Measurements from ENCODE around the gene TTC3.
"Not testable (repeated sequence)": the region's sequence is repeated elsewhere in the genome, so short reads cannot be mapped to it uniquely, and the experiment has no call there.

Gene TTC3

DNA sequence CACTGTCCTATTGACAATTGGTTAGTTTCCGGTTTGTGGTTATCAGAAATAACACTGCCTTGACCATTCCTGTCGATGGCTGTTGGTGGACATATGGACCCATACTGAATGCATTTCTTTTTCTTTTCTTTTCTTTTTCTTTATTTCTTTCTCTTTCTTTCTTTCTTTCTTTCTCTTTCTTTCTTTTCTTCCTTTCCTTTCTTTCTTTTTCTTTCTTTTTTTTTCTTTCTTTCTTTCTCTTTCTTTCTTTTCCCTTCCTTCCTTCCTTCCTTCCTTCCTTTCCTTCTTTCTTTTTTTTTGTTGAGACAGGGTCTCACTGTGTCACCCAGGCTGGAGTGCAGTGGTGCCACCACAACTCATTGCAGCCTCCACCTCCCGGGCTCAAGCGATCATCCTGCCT is 42.2 kb upstream of the TTC3 start:
- Histone ChIP-seq H3K27me3 (ENCODE audit: insufficient read depth, poor library complexity, severe bottlenecking) (no peaks in the 10 kb centered on the region), H3K27ac (replicated peaks) (no peak overlapping the region), H3K4me3 (replicated peaks; ENCODE audit: insufficient read depth, low read length) (no peak overlapping the region)
- no peak for DNase-seq (ENCODE audit: low read depth in 1 of 2, low spot score in 1 of 2)
- no peak for TF ChIP-seq SPI1 (IDR thresholded peaks at IDR 0.05; ENCODE audit: borderline replicate concordance, low read depth)

DNA sequence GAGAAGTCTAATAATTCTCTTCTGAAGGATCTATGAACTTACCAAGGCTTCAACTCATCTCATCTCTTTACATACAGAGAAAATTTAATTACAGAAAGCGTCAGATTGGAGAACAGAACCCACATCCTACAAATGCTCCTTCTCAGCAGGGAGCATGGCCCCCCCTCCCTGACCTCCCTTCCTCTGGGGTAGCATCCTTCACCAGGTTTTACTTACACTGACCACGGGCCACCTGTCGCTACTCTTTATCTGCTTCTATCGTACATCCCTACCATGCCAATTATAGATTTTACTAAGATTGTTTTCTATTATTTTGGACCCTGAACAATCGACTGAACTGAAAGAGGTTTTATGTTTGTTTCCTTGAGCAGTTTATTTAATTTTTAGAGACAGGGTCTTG is 40.8 kb upstream of the TTC3 start:
- DNase-seq (ENCODE audit: low read depth in 1 of 2, low spot score in 1 of 2): no peak
- Histone ChIP-seq H3K27me3 (ENCODE audit: insufficient read depth, poor library complexity, severe bottlenecking) (no peaks in the 10 kb centered on the region), H3K4me3 (replicated peaks; ENCODE audit: insufficient read depth, low read length) (no peak overlapping the region), H3K27ac (replicated peaks) (no peak overlapping the region)
- TF ChIP-seq SPI1 (IDR thresholded peaks at IDR 0.05; ENCODE audit: borderline replicate concordance, low read depth): no peak
- TF ChIP-seq, protein P1, sequence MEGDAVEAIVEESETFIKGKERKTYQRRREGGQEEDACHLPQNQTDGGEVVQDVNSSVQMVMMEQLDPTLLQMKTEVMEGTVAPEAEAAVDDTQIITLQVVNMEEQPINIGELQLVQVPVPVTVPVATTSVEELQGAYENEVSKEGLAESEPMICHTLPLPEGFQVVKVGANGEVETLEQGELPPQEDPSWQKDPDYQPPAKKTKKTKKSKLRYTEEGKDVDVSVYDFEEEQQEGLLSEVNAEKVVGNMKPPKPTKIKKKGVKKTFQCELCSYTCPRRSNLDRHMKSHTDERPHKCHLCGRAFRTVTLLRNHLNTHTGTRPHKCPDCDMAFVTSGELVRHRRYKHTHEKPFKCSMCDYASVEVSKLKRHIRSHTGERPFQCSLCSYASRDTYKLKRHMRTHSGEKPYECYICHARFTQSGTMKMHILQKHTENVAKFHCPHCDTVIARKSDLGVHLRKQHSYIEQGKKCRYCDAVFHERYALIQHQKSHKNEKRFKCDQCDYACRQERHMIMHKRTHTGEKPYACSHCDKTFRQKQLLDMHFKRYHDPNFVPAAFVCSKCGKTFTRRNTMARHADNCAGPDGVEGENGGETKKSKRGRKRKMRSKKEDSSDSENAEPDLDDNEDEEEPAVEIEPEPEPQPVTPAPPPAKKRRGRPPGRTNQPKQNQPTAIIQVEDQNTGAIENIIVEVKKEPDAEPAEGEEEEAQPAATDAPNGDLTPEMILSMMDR (IDR thresholded peaks at IDR 0.05; ENCODE audit: insufficient read depth, low read length): no peak
- TF ChIP-seq, protein P2, sequence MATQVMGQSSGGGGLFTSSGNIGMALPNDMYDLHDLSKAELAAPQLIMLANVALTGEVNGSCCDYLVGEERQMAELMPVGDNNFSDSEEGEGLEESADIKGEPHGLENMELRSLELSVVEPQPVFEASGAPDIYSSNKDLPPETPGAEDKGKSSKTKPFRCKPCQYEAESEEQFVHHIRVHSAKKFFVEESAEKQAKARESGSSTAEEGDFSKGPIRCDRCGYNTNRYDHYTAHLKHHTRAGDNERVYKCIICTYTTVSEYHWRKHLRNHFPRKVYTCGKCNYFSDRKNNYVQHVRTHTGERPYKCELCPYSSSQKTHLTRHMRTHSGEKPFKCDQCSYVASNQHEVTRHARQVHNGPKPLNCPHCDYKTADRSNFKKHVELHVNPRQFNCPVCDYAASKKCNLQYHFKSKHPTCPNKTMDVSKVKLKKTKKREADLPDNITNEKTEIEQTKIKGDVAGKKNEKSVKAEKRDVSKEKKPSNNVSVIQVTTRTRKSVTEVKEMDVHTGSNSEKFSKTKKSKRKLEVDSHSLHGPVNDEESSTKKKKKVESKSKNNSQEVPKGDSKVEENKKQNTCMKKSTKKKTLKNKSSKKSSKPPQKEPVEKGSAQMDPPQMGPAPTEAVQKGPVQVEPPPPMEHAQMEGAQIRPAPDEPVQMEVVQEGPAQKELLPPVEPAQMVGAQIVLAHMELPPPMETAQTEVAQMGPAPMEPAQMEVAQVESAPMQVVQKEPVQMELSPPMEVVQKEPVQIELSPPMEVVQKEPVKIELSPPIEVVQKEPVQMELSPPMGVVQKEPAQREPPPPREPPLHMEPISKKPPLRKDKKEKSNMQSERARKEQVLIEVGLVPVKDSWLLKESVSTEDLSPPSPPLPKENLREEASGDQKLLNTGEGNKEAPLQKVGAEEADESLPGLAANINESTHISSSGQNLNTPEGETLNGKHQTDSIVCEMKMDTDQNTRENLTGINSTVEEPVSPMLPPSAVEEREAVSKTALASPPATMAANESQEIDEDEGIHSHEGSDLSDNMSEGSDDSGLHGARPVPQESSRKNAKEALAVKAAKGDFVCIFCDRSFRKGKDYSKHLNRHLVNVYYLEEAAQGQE (IDR thresholded peaks at IDR 0.05; ENCODE audit: insufficient replicate concordance, low read depth): no peak
- no peak for TF ChIP-seq GABPA (IDR thresholded peaks at IDR 0.05; ENCODE audit: low read depth)
- no peak for TF ChIP-seq POLR2AphosphoS5 (IDR thresholded peaks at IDR 0.05; ENCODE audit: low read depth)

DNA sequence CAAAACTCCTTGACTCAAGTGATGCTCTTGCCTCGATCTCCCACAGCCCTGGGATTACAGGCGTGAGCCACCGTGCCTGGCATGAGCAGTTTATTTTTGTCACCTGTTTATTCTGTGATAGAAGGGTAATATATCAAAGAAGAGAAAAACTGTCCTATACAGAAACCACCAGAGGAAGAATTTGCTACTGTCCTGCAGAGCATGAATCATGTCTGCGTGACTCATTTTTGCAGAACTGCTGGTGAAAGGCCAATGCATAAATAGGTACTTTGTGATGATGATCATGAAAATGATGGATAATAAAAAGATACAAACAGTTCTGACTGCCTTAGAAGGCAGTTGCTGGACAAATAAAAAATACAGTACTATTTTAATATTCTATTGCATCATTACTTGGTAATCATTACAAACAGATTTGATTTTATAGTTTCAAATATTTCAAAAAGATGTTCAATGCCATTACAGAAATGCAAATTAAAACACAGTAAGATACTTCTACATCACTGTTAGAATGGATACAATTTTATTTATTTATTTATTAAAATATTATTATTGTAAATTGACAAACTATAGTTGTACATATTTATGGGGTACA is 40.1 kb upstream of the TTC3 start:
- no peak for DNase-seq (ENCODE audit: low read depth in 1 of 2, low spot score in 1 of 2)

DNA sequence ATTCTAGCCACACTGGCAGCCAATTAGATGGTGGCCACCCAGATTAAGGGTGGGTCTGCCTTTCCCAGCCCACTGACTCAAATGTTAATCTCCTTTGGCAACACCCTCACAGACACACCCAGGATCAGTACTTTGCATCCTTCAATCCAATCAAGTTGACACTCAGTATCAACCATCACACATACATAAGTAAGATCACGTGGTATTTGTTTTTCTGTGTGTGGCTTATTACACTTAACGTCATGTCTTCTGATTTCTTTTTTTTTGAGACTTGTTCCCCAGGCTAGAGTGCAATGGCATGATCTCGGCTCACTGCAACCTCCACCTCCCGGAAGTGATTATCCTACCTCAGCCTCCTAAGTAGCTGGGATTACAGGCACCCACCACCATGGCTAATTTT is 38.7 kb upstream of the TTC3 start:
- not testable (repeated sequence) for H3K27ac ChIP-seq (replicated peaks); H3K4me3 ChIP-seq (replicated peaks; ENCODE audit: insufficient read depth, low read length); DNase-seq (ENCODE audit: low read depth in 1 of 2, low spot score in 1 of 2); H3K27me3 ChIP-seq (ENCODE audit: insufficient read depth, poor library complexity, severe bottlenecking)

More for the DNA sequence above, 40.1 kb upstream of the TTC3 start:
- Histone ChIP-seq H3K27ac (replicated peaks) (no peak overlapping the region), H3K4me3 (replicated peaks; ENCODE audit: insufficient read depth, low read length) (no peak overlapping the region), H3K27me3 (ENCODE audit: insufficient read depth, poor library complexity, severe bottlenecking) (no peaks in the 10 kb centered on the region)
- TF ChIP-seq SPI1 (IDR thresholded peaks at IDR 0.05; ENCODE audit: borderline replicate concordance, low read depth) (no peak), POLR2AphosphoS5 (IDR thresholded peaks at IDR 0.05; ENCODE audit: low read depth) (no peak), GABPA (IDR thresholded peaks at IDR 0.05; ENCODE audit: low read depth) (no peak)
- TF ChIP-seq, protein P2 (IDR thresholded peaks at IDR 0.05; ENCODE audit: insufficient replicate concordance, low read depth): no peak
- TF ChIP-seq, protein P1 (IDR thresholded peaks at IDR 0.05; ENCODE audit: insufficient read depth, low read length): no peak

DNA sequence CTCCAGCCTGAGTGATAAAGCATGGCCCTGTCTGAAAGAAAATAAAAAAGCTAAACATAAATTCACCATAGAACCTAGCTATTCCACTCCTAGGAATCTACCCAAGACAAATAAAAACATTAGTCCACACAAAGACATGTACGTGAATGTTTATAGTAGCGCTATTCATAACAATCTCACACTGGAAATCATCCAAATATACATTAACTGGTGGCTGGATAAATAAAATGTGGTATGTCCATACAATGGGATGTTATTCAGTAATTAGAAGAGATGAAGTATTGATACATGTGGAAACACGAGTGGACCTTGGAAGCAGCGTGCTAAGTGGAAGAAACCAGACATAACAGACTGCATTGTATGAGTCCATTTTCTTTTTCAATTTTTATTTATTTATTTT is 36.9 kb upstream of the TTC3 start:
- no peak for DNase-seq (ENCODE audit: low read depth in 1 of 2, low spot score in 1 of 2)
- H3K27ac ChIP-seq (replicated peaks): no peak overlapping the region
- H3K27me3 ChIP-seq (ENCODE audit: insufficient read depth, poor library complexity, severe bottlenecking): no peaks in the 10 kb centered on the region
- H3K4me3 ChIP-seq (replicated peaks; ENCODE audit: insufficient read depth, low read length): no peak overlapping the region
- TF ChIP-seq GABPA (IDR thresholded peaks at IDR 0.05; ENCODE audit: low read depth) (no peak), POLR2AphosphoS5 (IDR thresholded peaks at IDR 0.05; ENCODE audit: low read depth) (no peak), SPI1 (IDR thresholded peaks at IDR 0.05; ENCODE audit: borderline replicate concordance, low read depth) (no peak)
- TF ChIP-seq, protein P1 (IDR thresholded peaks at IDR 0.05; ENCODE audit: insufficient read depth, low read length): no peak
- TF ChIP-seq, protein P2 (IDR thresholded peaks at IDR 0.05; ENCODE audit: insufficient replicate concordance, low read depth): no peak

All from HL-60 (cell line).